Ishikawa (cell line): ENCODE data around the gene NACAD.

Source experiments
- CEBPB ChIP-seq: IDR thresholded peaks from 2 replicates; pipeline ENCODE4 v1.6.1; 2012
- CREB1 ChIP-seq: IDR thresholded peaks from 2 replicates; pipeline ENCODE4 v1.6.1; 2012; ENCODE audit warnings: low read depth
- EGR1 ChIP-seq: IDR thresholded peaks from 2 replicates; pipeline ENCODE4 v1.6.1; 2012
- EP300 ChIP-seq: IDR thresholded peaks from 2 replicates; pipeline ENCODE4 v1.6.1; 2012; ENCODE audit warnings: borderline replicate concordance
- FOXM1 ChIP-seq: IDR thresholded peaks from 2 replicates; pipeline ENCODE4 v1.6.1; 2012; ENCODE audit warnings: low read depth, borderline replicate concordance
- MAX ChIP-seq: IDR thresholded peaks from 2 replicates; pipeline ENCODE4 v1.6.1; 2012
- NFIC ChIP-seq: IDR thresholded peaks from 2 replicates; pipeline ENCODE4 v1.6.1; 2012
- RAD21 ChIP-seq: IDR thresholded peaks from 2 replicates; pipeline ENCODE4 v1.6.1; 2012; ENCODE audit warnings: low read depth
- REST ChIP-seq: IDR thresholded peaks from 2 replicates; pipeline ENCODE4 v1.6.1; 2012; ENCODE audit warnings: low read depth, mild to moderate bottlenecking
- TAF1 ChIP-seq: IDR thresholded peaks from 2 replicates; pipeline ENCODE4 v1.6.1; 2012; ENCODE audit warnings: low read depth, mild to moderate bottlenecking
- TCF12 ChIP-seq: IDR thresholded peaks from 2 replicates; pipeline ENCODE4 v1.6.1; 2012; ENCODE audit warnings: low read depth
- TEAD4 ChIP-seq: IDR thresholded peaks from 2 replicates; pipeline ENCODE4 v1.6.1; 2012
- USF1 ChIP-seq: IDR thresholded peaks from 2 replicates; pipeline ENCODE4 v1.6.1; 2012
- YY1 ChIP-seq: IDR thresholded peaks from 2 replicates; pipeline ENCODE4 v1.6.1; 2012; ENCODE audit warnings: low read depth
- ZBTB7A ChIP-seq: IDR thresholded peaks from 2 replicates; pipeline ENCODE4 v1.6.1; 2012; ENCODE audit warnings: low read depth

NACAD gene

GRCh38 chr7:45082831-45083331, 5.9 kb downstream of the NACAD start:
- TF ChIP-seq EP300: no peak
- TF ChIP-seq NFIC: peak; percentile 90
- peak; percentile 62 for TF ChIP-seq TEAD4
- 0 out of 2 replicates have a peak, but pooled peaks have one; percentile 26 for TF ChIP-seq YY1

GRCh38 chr7:45082031-45082830, 6.5 kb downstream of the NACAD start:
- TF ChIP-seq CEBPB: no peak
- TF ChIP-seq TEAD4: no peak
- no peak for TF ChIP-seq USF1
- TF ChIP-seq EP300: no peak
- TF ChIP-seq MAX: no peak
- no peak for TF ChIP-seq CREB1
- no peak for TF ChIP-seq ZBTB7A
- TF ChIP-seq EGR1: no peak
- no peak for TF ChIP-seq REST
- TF ChIP-seq RAD21: no peak
- TF ChIP-seq NFIC: no peak

- TF ChIP-seq REST (no peak), TEAD4 (no peak), EP300 (no peak), YY1 (no peak), ZBTB7A (no peak), TCF12 (no peak), TAF1 (no peak), CEBPB (no peak), FOXM1 (no peak), CREB1 (no peak)
Measured at GRCh38 chr7:45081670-45081974, 7.1 kb downstream of the NACAD start.

- no peak for TF ChIP-seq CREB1
- TF ChIP-seq CEBPB: no peak
- TF ChIP-seq TAF1: no peak
- TF ChIP-seq EGR1: no peak
- no peak for TF ChIP-seq TCF12
- TF ChIP-seq TEAD4: no peak
- TF ChIP-seq MAX: no peak
- no peak for TF ChIP-seq FOXM1
- TF ChIP-seq RAD21: no peak
- TF ChIP-seq USF1: no peak
- no peak for TF ChIP-seq NFIC
- no peak for TF ChIP-seq EP300
- TF ChIP-seq ZBTB7A: no peak
Measured at GRCh38 chr7:45080958-45081669, 7.7 kb downstream of the NACAD start.

- TF ChIP-seq MAX: no peak
Measured at GRCh38 chr7:45080265-45080957, 8.4 kb downstream of the NACAD start.
